ENCODE results near the gene TEKT3.

TEKT3 gene

DNA sequence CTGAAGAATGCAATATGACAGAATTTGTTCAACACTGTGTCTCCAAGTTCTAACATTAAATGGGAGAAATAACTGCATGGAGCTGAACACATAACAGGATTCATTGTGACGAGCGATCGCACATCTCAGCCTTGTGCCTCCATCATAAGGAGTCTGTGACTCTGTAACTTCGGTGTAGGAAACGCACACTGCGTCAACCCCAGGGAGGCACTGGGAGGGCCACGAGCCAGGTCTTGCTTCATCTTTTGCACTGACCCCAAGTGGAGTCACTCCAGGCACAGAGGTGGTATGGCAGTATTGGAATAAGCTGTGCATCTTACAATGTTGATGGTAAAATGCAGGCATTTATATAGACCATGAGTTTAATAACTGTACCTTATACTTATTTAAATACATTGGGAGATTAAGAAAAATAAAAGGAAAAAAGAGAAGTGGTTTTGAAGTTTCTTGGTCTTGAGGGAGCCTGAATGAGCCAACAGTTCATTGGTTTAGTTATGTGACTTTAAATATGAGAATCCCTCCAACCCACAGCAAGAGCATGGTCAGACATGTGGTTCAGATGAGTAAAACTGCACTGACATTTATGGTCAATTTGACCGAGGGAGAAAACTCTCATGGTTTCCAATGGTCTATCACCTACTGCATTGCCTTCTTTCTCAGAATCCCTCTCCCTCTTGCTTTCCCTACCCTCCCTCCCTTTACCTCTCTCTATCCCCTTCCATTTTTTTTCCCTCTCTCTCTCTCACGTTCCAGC, 70.6 kb downstream of the TEKT3 start:
- H3K36me3 ChIP-seq (ENCODE audit: control insufficient read depth in 2 of 2, insufficient read depth in 2 of 2, low read length in 2 of 2), result no peaks in the 10 kb centered on the region
- H3K27ac ChIP-seq (ENCODE audit: low read depth in 2 of 2, low read length in 2 of 2), result no peak overlapping the region
- H3K27me3 ChIP-seq (ENCODE audit: control insufficient read depth in 2 of 2, insufficient read depth in 2 of 2, low read length in 2 of 2), result no peaks in the 10 kb centered on the region
- H3K9ac ChIP-seq (ENCODE audit: low read depth in 1 of 2, low read length in 2 of 2), result no peak overlapping the region
- H3K4me3 ChIP-seq (ENCODE audit: low read length in 2 of 2), result no peak overlapping the region
- H3K4me1 ChIP-seq (ENCODE audit: control insufficient read depth in 2 of 2, insufficient read depth in 2 of 2, low read length in 2 of 2), result no peaks in the 10 kb centered on the region
- H3K9me3 ChIP-seq (ENCODE audit: control insufficient read depth in 2 of 2, low read length in 2 of 2), result no peaks in the 10 kb centered on the region

- Histone ChIP-seq H3K27me3 (ENCODE audit: control insufficient read depth in 2 of 2, insufficient read depth in 2 of 2, low read length in 2 of 2) (no peaks in the 10 kb centered on the region), H3K4me3 (ENCODE audit: low read length in 2 of 2) (no peak overlapping the region), H3K4me1 (ENCODE audit: control insufficient read depth in 2 of 2, insufficient read depth in 2 of 2, low read length in 2 of 2) (peaks cover 5 to 10% of the 10 kb centered on the region in 2 donors), H3K9ac (ENCODE audit: low read depth in 1 of 2, low read length in 2 of 2) (no peak overlapping the region), H3K27ac (ENCODE audit: low read depth in 2 of 2, low read length in 2 of 2) (no peak overlapping the region), H3K36me3 (ENCODE audit: control insufficient read depth in 2 of 2, insufficient read depth in 2 of 2, low read length in 2 of 2) (no peaks in the 10 kb centered on the region), H3K9me3 (ENCODE audit: control insufficient read depth in 2 of 2, low read length in 2 of 2) (no peaks in the 10 kb centered on the region)
These were observed 71.7 kb downstream of the TEKT3 start for GRCh38 chr17:15269780-15270089.

DNA sequence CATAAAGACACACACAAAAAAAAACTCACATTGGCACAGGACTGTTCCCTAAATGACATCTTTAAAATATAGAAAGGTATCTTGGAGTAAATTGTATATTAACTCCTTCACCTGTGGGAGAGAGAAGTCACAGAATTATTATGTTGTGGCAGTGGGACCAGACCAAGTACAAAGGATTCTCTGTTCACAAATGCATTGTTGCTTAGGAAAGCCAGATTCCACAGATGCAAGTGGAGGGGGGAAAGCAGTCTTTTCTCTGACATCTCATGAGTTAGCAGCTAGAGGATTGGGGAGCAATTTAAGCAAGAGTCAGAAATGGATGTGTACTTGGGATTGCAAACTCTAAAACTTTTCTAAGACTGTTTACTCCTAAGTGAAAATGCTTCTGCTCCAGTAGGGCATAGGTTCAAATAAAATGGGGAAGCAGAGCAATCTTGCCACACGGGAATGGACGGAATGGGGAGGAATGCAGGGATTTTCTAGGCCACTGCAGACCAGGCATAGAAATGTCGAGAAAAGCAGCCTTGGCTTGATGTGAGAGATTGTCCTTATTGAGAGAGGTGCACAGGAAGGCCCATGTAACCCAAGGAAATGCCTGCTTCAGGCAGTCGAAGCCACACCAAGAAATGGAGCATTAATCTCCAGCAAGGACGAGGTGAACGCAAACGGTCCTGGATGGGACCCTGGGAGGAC, 72.2 kb downstream of the TEKT3 start:
- Histone ChIP-seq H3K27ac (ENCODE audit: low read depth in 2 of 2, low read length in 2 of 2) (no peak overlapping the region), H3K9me3 (ENCODE audit: control insufficient read depth in 2 of 2, low read length in 2 of 2) (no peaks in the 10 kb centered on the region), H3K9ac (ENCODE audit: low read depth in 1 of 2, low read length in 2 of 2) (no peak overlapping the region), H3K4me3 (ENCODE audit: low read length in 2 of 2) (no peak overlapping the region), H3K27me3 (ENCODE audit: control insufficient read depth in 2 of 2, insufficient read depth in 2 of 2, low read length in 2 of 2) (no peaks in the 10 kb centered on the region), H3K36me3 (ENCODE audit: control insufficient read depth in 2 of 2, insufficient read depth in 2 of 2, low read length in 2 of 2) (no peaks in the 10 kb centered on the region), H3K4me1 (ENCODE audit: control insufficient read depth in 2 of 2, insufficient read depth in 2 of 2, low read length in 2 of 2) (peaks cover 6 to 15% of the 10 kb centered on the region in 2 donors)

- Histone ChIP-seq H3K36me3 (ENCODE audit: control insufficient read depth in 2 of 2, insufficient read depth in 2 of 2, low read length in 2 of 2) (no peaks in the 10 kb centered on the region), H3K27me3 (ENCODE audit: control insufficient read depth in 2 of 2, insufficient read depth in 2 of 2, low read length in 2 of 2) (no peaks in the 10 kb centered on the region), H3K27ac (ENCODE audit: low read depth in 2 of 2, low read length in 2 of 2) (no peak overlapping the region), H3K4me1 (ENCODE audit: control insufficient read depth in 2 of 2, insufficient read depth in 2 of 2, low read length in 2 of 2) (peaks cover 12 to 20% of the 10 kb centered on the region in 2 donors), H3K9ac (ENCODE audit: low read depth in 1 of 2, low read length in 2 of 2) (no peak overlapping the region), H3K9me3 (ENCODE audit: control insufficient read depth in 2 of 2, low read length in 2 of 2) (no peaks in the 10 kb centered on the region), H3K4me3 (ENCODE audit: low read length in 2 of 2) (no peak overlapping the region)
These were observed 72.9 kb downstream of the TEKT3 start for GRCh38 chr17:15268461-15268860.

DNA sequence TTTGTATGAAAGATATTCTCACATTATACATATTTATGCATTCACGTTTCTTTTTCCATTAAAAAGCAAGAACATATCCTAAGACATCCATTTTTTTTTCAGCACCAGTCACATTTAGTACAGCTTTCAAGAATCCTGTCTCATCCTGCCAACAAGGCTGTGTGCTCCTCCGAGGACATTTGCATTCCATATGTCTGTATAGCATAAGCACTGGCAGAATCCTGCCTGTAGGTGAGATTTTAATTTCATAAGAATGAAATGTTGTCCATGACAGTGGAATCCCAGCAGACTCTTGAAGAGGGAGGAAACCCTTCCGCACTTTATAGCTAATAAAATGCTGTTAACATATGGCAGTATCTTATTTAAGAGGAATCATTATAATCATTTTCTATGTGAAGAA, 73.4 kb downstream of the TEKT3 start:
- Histone ChIP-seq H3K9me3 (ENCODE audit: control insufficient read depth in 2 of 2, low read length in 2 of 2) (no peaks in the 10 kb centered on the region), H3K27ac (ENCODE audit: low read depth in 2 of 2, low read length in 2 of 2) (no peak overlapping the region), H3K4me1 (ENCODE audit: control insufficient read depth in 2 of 2, insufficient read depth in 2 of 2, low read length in 2 of 2) (peaks cover 17 to 25% of the 10 kb centered on the region in 2 donors), H3K27me3 (ENCODE audit: control insufficient read depth in 2 of 2, insufficient read depth in 2 of 2, low read length in 2 of 2) (no peaks in the 10 kb centered on the region), H3K36me3 (ENCODE audit: control insufficient read depth in 2 of 2, insufficient read depth in 2 of 2, low read length in 2 of 2) (no peaks in the 10 kb centered on the region), H3K4me3 (ENCODE audit: low read length in 2 of 2) (no peak overlapping the region), H3K9ac (ENCODE audit: low read depth in 1 of 2, low read length in 2 of 2) (no peak overlapping the region)

DNA sequence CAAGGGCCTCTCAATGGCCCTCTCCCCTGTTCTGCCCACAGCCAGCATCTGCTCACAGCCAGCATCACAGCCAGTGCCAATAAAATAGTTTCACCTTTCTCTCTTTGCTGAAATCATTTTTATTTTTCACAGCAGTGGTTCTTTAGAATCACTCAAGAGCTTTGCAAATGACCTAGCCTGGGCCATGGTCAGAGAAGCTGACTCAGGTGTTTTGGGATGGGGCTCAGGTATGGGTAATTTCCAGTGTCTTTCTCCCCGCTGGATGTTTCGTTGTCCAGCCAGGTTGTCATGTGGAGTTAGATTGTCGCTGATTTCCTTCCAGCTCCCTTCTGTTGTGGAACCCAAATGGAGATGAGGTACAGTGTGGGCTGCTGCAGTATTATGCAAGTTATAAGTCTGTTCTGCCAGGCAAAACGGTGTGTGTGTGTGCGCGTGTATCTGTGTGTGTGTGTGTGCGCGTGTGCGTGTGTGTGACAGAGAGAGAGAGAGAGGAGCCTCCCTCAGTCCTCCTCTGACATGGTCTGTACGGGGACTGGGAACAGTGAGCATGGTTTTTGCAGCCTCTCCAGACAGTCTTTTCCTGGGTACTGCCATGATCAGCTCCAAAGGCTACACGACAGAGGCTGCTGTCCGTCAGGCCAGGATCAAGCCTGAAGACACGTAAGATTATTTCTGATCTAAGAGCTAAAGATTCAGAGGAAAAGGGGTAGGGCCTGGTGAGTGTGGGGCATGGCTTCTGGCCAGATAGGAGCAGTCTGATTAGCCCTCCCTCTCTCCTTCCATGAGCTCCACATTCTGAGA, 74.9 kb downstream of the TEKT3 start:
- Histone ChIP-seq H3K4me1 (ENCODE audit: control insufficient read depth in 2 of 2, insufficient read depth in 2 of 2, low read length in 2 of 2) (peaks cover 28 to 32% of the 10 kb centered on the region in 2 donors), H3K9ac (ENCODE audit: low read depth in 1 of 2, low read length in 2 of 2) (no peak overlapping the region), H3K27me3 (ENCODE audit: control insufficient read depth in 2 of 2, insufficient read depth in 2 of 2, low read length in 2 of 2) (no peaks in the 10 kb centered on the region), H3K36me3 (ENCODE audit: control insufficient read depth in 2 of 2, insufficient read depth in 2 of 2, low read length in 2 of 2) (no peaks in the 10 kb centered on the region), H3K4me3 (ENCODE audit: low read length in 2 of 2) (no peak overlapping the region), H3K9me3 (ENCODE audit: control insufficient read depth in 2 of 2, low read length in 2 of 2) (no peaks in the 10 kb centered on the region), H3K27ac (ENCODE audit: low read depth in 2 of 2, low read length in 2 of 2) (no peak overlapping the region)

- peak within 1 kb of the TSS; percentile 57 to 64 for H3K27ac ChIP-seq (ENCODE audit: low read depth in 2 of 2, low read length in 2 of 2)
- peaks cover 34 to 43% of the 10 kb centered on the region in 2 donors for H3K4me1 ChIP-seq (ENCODE audit: control insufficient read depth in 2 of 2, insufficient read depth in 2 of 2, low read length in 2 of 2)
- no peaks in the 10 kb centered on the region for H3K36me3 ChIP-seq (ENCODE audit: control insufficient read depth in 2 of 2, insufficient read depth in 2 of 2, low read length in 2 of 2)
- no peaks in the 10 kb centered on the region for H3K27me3 ChIP-seq (ENCODE audit: control insufficient read depth in 2 of 2, insufficient read depth in 2 of 2, low read length in 2 of 2)
- peak within 1 kb of the TSS; percentile 77 to 78 for H3K4me3 ChIP-seq (ENCODE audit: low read length in 2 of 2)
- no peaks in the 10 kb centered on the region for H3K9me3 ChIP-seq (ENCODE audit: control insufficient read depth in 2 of 2, low read length in 2 of 2)
- peak within 1 kb of the TSS; percentile 46 to 57 for H3K9ac ChIP-seq (ENCODE audit: low read depth in 1 of 2, low read length in 2 of 2)
These were observed 76.3 kb downstream of the TEKT3 start, which contains the start of gene PMP22 for GRCh38 chr17:15265131-15265530. Gene PMP22 (minus strand): TSS chr17:15265326. CDS start chr17:15260727, 4,599 bp downstream.

- H3K4me3 ChIP-seq (ENCODE audit: low read length in 2 of 2), result peak overlapping the region; percentile 77 to 78
- H3K4me1 ChIP-seq (ENCODE audit: control insufficient read depth in 2 of 2, insufficient read depth in 2 of 2, low read length in 2 of 2), result peaks cover 34 to 45% of the 10 kb centered on the region in 2 donors
- H3K9me3 ChIP-seq (ENCODE audit: control insufficient read depth in 2 of 2, low read length in 2 of 2), result no peaks in the 10 kb centered on the region
- H3K9ac ChIP-seq (ENCODE audit: low read depth in 1 of 2, low read length in 2 of 2), result peak overlapping the region; percentile 46 to 57
- H3K27ac ChIP-seq (ENCODE audit: low read depth in 2 of 2, low read length in 2 of 2), result peak overlapping the region; percentile 57 to 64
- H3K36me3 ChIP-seq (ENCODE audit: control insufficient read depth in 2 of 2, insufficient read depth in 2 of 2, low read length in 2 of 2), result no peaks in the 10 kb centered on the region
- no peaks in the 10 kb centered on the region for H3K27me3 ChIP-seq (ENCODE audit: control insufficient read depth in 2 of 2, insufficient read depth in 2 of 2, low read length in 2 of 2)
These were observed 76.9 kb downstream of the TEKT3 start for GRCh38 chr17:15264542-15264941.

- H3K27me3 ChIP-seq (ENCODE audit: control insufficient read depth in 2 of 2, insufficient read depth in 2 of 2, low read length in 2 of 2), result no peaks in the 10 kb centered on the region
- H3K36me3 ChIP-seq (ENCODE audit: control insufficient read depth in 2 of 2, insufficient read depth in 2 of 2, low read length in 2 of 2), result no peaks in the 10 kb centered on the region
- H3K4me3 ChIP-seq (ENCODE audit: low read length in 2 of 2), result peak overlapping the region; percentile 77 to 78
- peak overlapping the region; percentile 68 to 76 for H3K9ac ChIP-seq (ENCODE audit: low read depth in 1 of 2, low read length in 2 of 2)
- H3K27ac ChIP-seq (ENCODE audit: low read depth in 2 of 2, low read length in 2 of 2), result peak overlapping the region; percentile 85 to 90
- H3K4me1 ChIP-seq (ENCODE audit: control insufficient read depth in 2 of 2, insufficient read depth in 2 of 2, low read length in 2 of 2), result peaks cover 34 to 51% of the 10 kb centered on the region in 2 donors
- no peaks in the 10 kb centered on the region for H3K9me3 ChIP-seq (ENCODE audit: control insufficient read depth in 2 of 2, low read length in 2 of 2)
These were observed 77.7 kb downstream of the TEKT3 start for GRCh38 chr17:15263680-15264079.

DNA sequence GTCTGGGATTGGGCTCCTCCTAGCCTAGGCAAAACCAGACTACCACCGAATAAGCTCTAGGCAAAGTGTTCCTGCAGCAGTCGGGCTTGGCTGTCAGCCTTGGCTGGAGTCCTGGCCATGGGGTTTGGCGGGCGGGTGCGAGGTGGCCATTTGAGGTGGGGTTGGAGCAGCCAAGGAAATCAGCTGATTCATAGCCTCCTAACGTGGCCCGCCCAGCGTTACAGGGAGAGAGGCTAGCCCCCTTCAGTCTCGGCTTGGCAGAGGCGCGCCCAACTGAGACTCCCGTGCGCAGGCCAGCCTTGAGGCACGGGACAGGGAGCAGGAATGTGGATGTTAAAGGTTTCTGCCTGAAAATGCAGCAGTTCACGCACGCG, 78.2 kb downstream of the TEKT3 start:
- Histone ChIP-seq H3K9me3 (ENCODE audit: control insufficient read depth in 2 of 2, low read length in 2 of 2) (no peaks in the 10 kb centered on the region), H3K4me3 (ENCODE audit: low read length in 2 of 2) (peak overlapping the region; percentile 77 to 78), H3K9ac (ENCODE audit: low read depth in 1 of 2, low read length in 2 of 2) (peak overlapping the region; percentile 68 to 76), H3K36me3 (ENCODE audit: control insufficient read depth in 2 of 2, insufficient read depth in 2 of 2, low read length in 2 of 2) (peaks cover 0 to 3% of the 10 kb centered on the region in 2 donors), H3K4me1 (ENCODE audit: control insufficient read depth in 2 of 2, insufficient read depth in 2 of 2, low read length in 2 of 2) (peaks cover 34 to 51% of the 10 kb centered on the region in 2 donors), H3K27me3 (ENCODE audit: control insufficient read depth in 2 of 2, insufficient read depth in 2 of 2, low read length in 2 of 2) (no peaks in the 10 kb centered on the region), H3K27ac (ENCODE audit: low read depth in 2 of 2, low read length in 2 of 2) (peak overlapping the region; percentile 85 to 90)

Data from mucosa of rectum (tissue), 2 donors.